CD4-positive, alpha-beta T cell treated with Interleukin-2 at 100 ng/mL for 4 hours (primary cell): ENCODE results near the gene GNL1.

Experiments
- DNase-seq: peaks from one replicate; pipeline ENCODE4 v3.0.0-alpha.2; 2020; ENCODE audit warnings: low spot score

GNL1 gene

GRCh38 chr6:30568245-30568644 is 12.0 kb upstream of the GNL1 start:
- peak; percentile 70 for DNase-seq

- DNase-seq, result no peak
These were observed 9.5 kb upstream of the GNL1 start for GRCh38 chr6:30565772-30566171.

DNA sequence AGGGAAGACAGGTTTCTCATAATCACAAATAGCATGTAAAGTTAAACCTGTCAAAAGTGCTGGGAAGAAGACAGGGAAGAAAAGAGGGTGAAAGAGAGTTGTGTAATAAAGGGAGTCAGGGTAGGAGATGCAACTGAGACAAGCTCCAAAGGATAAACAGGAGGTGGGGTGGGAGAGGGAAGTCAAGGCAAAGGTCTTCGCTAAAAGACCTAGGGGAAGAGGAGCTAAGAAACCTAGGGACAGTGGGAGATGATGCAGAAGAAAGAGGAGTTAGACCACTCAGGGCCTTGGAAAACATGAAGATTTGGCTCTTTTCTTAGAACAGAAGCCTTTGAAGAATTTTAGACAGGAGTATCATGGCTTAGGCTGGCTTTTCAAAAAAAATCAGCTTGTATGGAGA is 7.8 kb upstream of the GNL1 start:
- DNase-seq, result no peak

DNA sequence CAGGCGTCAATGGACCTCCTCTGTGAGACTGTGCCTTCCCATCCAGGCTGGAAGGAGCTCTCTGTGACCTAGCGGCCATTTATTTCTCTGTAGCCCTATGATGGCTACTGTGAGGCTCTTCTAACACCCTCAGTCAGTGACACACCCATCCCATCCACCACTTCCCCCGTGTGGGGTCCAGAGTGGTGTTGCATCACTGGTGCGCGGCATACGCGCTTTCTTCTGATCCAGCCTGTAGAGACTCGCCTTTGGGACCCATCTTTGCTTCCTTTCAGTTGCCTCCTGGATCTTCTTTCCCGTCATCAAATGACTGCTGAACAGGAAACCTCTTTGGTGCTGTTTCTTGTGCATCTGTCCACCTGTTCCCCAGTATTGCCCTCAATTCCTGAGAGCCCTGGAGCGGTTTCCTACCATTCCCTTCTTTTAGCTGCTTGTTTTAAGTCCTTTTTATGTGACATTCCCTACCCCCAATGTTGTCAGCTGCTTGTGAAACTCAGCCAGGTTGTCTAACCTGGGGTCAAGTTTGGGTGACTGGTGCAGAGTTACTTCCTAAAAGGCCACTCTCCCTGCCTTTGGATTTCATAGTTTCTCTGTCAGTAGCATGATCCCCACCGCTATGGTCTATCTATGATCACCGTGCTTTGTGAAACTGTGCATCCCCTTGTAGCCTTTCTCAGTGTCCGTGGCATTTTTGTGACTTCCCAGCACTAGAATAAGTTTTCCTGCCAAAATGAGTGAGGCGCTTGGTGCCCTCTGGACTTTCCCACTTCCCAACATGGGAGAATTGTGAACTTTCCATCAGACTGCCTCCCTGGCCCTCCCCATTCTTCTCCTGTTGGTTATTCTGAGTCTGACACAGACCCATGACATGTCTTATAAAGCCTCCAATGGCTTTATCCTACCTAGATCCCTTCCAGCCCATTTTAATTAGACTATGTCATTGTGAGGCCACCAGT is 6.5 kb upstream of the GNL1 start:
- DNase-seq, result no peak

GRCh38 chr6:30560930-30561329 is 4.6 kb upstream of the GNL1 start:
- no peak for DNase-seq

GRCh38 chr6:30557683-30557981 is 1.3 kb upstream of the GNL1 start:
- no peak for DNase-seq

DNA sequence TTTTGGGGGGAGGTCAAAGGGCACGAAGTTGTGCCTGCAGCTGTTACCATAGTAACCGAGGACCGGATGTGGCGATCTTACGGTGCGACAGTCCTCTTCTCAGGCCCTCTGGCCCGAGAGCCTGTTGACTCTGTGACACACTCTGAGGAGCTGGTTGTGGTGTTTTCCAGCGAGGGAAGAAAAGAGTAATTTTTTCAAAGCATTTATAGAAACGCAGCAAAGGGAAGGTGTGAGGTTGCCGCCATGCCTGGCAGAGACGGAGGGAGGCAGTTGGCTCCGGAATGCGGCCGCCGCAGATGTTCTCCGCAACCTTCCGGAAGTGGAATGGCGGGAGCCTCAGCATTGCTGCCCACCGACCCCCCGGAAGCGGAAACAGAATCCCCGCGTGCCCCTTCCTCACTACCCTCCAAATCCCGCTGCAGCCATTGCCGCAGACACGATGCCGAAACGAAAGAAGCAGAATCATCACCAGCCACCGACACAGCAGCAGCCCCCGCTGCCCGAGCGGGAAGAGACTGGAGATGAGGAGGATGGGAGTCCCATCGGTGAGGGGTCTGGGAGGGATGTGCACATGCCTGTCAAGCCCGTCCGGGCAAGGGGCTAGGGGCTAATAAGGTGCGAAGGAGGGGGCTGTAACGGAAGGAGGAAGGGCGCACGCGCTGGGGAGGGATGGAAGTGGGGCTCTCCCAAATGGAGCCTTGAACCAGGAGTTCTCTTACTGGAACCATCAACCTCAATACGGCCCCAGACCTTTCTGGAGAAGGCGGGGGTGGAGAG is 805 bp upstream of the GNL1 start, which contains the start of gene PRR3:
Gene PRR3 (plus strand): TSS at position 390 of the 777 bp plus-strand sequence. CDS start 50 bp downstream, at position 440.
- DNase-seq, result peak; percentile 91

DNA sequence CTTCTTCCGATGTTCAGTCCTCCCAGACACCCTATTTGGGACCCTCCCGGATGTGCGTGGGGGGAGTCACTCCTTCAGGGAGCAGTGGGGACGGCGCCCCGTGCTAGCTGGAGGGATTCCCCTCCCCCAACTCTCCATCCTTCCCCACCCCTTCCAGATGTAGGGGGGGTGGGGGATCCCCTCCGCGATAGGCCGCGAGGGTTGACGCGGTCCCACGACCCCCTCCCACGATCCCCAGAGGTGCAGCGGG is 548 bp downstream of the GNL1 start:
- no peak for DNase-seq

- DNase-seq, result no peak
These were observed 1.1 kb downstream of the GNL1 start for GRCh38 chr6:30554962-30555815.

DNA sequence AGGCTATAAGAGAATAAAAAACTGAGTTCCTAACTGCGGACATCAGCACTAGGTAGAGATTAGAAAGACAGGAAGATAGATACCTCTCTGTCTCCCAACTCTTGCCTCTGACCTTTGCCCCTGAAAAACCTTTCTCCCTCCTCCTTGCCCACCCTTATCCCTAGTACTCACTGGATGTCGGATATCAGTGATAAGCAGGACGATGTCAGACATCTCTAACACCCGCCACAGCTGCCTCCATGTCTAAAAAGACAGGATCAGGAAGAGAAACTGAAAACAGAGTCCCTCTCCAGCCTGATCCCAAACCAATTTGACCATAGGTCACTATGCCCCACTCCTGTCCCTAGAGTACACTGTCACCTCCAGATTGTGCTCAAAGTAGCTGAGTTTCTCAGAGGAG is 1.9 kb downstream of the GNL1 start:
- no peak for DNase-seq

DNA sequence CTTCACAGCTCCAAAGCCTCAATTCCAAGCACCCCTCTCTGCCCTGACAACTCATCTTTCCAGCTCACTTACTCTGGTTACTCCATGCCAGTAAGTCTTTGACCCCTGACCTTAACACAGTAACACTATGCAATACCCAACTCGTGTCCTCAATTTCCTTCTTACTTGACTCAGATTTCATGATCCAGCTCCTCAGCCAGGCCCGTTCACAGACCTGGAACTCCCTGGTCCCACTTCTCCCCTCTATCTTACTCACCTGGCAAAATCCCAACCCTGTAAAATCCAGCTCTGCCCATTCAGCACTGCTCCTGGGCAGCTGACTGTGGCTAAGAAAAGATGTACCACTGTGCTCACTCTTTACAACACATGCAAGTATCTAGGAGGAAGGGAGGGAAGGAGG is 7.9 kb downstream of the GNL1 start:
- no peak for DNase-seq

GRCh38 chr6:30547454-30547853 is 8.8 kb downstream of the GNL1 start:
- no peak for DNase-seq

DNA sequence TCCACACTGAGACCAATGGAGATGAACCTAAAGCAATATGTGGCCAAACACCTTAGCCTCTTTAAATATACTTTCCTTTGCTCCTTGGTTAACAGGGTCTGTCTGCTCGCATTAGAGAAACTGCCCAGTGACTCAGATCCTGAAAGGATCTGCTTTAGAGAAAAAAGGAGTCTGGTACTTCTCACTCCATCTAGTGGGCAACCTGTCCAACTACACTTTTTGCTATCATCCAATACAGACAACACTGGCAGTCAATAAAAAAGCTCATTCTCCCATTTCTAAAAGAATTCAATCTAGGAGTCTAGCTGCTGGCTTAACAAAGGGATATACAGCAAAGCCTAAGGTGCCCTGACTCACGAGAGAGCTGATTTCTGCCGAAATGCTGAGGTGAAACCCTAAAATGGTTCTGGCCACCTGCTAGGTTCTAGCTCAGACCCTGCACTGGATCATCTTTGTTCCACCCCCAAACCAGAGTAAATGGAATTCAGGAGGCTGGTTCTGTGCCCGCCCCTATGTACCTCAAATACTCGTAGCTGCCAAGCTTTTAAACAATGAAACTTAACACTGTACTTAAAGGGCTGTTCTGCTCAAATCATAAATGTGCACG is 11.5 kb downstream of the GNL1 start:
- peak; percentile 73 for DNase-seq

DNA sequence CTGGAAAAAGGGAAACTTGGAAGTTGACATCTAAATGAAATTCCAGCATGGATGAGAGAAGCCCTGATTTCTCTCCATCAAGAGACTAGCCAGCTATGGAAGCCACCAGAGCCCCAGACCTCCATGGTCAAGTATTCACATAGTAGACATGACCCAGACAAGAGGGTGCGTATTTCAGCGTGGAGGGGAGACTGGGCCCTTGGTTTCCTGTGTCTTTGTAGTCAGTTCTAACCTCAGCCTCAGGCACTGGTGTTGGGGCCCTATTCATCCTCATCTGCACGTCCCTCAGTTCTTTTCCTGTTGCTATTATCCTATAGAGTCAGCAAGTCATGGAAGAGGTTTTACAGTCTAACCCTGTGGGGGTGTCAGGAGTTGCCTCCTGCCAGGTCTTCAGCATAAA is 12.5 kb downstream of the GNL1 start:
- peak; percentile 45 for DNase-seq

DNA sequence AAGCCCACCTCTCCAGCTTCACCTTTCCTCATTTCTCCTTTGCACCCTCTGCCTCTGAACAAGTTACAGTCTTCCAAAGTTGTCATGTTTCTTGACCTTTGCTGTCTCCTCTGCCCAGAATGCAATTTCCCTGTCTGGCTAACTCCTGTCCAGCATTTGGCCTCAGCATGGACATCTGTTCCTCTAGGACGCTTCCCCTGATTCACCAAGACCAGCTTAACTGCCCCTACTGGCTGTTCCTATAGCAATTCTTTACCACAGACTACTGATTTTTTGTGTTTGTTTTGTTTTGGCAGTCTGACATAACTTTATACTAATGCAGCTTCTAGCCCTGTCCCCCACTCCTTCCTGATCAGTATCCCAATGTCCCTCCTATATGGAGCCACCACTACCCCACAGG is 13.4 kb downstream of the GNL1 start:
- no peak for DNase-seq

GRCh38 chr6:30542404-30542725 is 13.9 kb downstream of the GNL1 start:
- DNase-seq, result peak; percentile 63

- peak; percentile 89 for DNase-seq
These were observed 14.5 kb downstream of the GNL1 start for GRCh38 chr6:30541515-30542403.

DNA sequence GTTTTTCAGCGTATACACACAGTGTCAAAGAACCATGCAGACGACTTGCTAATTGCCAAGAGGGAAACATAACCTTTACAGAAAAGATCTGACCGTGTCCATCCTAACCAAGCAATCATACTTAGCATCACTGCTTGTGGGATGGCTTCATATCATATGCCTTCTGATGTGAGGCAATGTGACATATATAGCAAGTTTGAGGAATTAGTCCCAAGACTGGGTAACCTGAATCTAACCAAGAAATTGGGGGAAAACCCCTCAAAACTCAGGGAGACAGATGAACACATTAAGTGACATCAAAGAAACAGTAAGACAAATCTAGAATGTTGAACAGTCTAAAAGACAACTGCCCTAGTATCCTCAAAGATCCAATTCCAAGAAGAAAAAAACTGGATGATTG is 18.4 kb downstream of the GNL1 start:
- DNase-seq, result no peak

GRCh38 chr6:30533460-30534294 is 22.6 kb downstream of the GNL1 start:
- DNase-seq, result peak; percentile 53

DNA sequence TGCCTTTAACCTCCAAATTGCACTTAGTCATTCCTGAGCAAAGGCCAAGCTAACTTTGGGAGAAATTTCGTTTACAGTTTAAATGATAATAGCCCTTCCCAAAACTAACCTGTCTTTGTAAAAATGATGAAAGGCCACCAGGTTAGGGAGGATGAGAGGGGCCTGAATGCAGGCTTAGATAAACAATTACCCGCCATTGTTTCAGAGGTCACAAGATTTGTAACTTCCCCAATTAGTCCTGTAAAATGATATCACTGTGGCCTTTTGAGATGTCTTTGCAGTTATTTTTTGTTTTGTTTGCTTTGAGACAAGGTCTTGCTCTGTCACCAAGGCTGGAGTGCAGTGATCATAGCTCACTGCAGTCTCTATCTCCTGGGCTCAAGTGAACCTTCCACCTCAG is 26.3 kb downstream of the GNL1 start:
- DNase-seq, result no peak
